MG63 (cell line): ENCODE measurements around the gene PDE12. TPM values are rescaled to one million over a fixed set of nuclear protein-coding genes. Genes with fewer than 3 reads are reported as not detected.
"Not testable (repeated sequence)": the region's sequence is repeated elsewhere in the genome, so short reads cannot be mapped to it uniquely, and the experiment has no call there.

Source experiments
- DNase-seq: peaks from one replicate; pipeline ENCODE4 v3.0.0-alpha.2; 2020
- H3K27me3 ChIP-seq: fragments of 250-450 bp; sonication (Bioruptor Pico); 2 replicates; pipeline ENCODE4 v1.5.1; 2020; ENCODE audit warnings: mild to moderate bottlenecking, moderate library complexity
- H3K36me3 ChIP-seq: fragments of 250-450 bp; sonication (Bioruptor Pico); 2 replicates; pipeline ENCODE4 v1.5.1; 2020; ENCODE audit warnings: mild to moderate bottlenecking, moderate library complexity
- H3K4me3 ChIP-seq: fragments of 250-450 bp; sonication (Bioruptor Pico); 2 replicates; pipeline ENCODE4 v1.5.1; 2020; ENCODE audit warnings: mild to moderate bottlenecking, moderate library complexity
- H3K9me3 ChIP-seq: fragments of 250-450 bp; sonication (Bioruptor Pico); 2 replicates; pipeline ENCODE4 v1.5.1; 2020; ENCODE audit warnings: mild to moderate bottlenecking, moderate library complexity
- total RNA-seq: library from RNA; depleted of rRNA; stranded (reverse); fragments of >200 nt; shearing (Covaris generic); gene quantifications from 2 replicates; pipeline ENCODE4 v1.2.3, GENCODE V29; 2014; ENCODE audit warnings: low replicate concordance

The PDE12 gene
- total RNA-seq, 1 experiment from 2014 or later: 4.0 TPM

DNA sequence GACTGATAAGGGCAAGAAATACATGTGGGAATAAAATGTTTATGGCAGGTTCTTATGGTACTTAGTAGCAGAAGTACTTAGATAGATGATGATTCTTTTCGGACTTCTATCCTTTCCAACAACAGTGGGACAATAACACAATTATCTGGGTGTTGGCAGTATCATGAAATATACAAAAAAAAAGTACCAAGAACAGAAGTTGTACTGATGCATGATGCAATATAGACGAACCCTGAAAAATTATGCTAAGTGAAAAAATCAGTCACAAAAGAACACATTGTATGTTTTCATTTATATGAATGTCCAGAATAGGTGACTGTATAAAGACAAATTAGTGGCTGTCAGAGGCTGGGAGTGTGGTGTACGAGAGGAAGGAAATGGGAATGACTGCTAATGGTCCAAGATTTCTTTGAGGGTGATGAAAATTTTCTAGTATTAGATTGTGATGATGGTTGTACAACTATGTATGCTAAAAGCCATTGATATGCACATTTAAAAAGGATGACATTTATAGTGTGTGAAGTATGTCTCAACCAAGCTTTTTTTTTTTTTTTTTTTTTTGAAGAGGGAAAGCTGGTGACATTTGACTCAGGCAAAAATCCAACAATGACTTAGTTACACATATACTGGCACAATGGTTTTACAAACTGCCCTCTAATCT, 20.0 kb downstream of the PDE12 start:
- H3K36me3 ChIP-seq: peaks cover 44% of the 10 kb centered on the region

DNA sequence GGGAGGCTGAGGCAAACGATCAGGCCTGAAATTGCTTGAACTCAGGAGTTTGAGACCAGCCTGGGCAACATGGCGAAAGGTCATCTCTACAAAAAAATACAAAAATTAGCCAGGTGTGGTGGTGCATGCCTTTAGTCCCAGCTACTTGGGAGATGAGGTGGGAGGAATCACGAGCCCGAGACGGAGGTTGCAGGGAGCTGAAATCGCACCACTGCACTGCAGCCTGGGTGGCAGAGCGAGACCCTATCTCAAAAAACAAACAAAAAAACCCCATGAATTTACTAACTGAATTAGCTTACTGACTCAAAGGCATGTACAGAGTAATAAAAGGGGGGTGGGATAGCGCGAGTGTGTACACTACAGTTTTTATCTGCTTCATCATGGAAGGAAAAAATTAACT, 21.7 kb downstream of the PDE12 start:
- no peak overlapping the region for H3K4me3 ChIP-seq
- no peaks in the 10 kb centered on the region for H3K27me3 ChIP-seq
- H3K9me3 ChIP-seq: no peaks in the 10 kb centered on the region
- peaks cover 41% of the 10 kb centered on the region for H3K36me3 ChIP-seq
- no peak for DNase-seq

More for the DNA sequence above, 20.0 kb downstream of the PDE12 start:
- no peaks in the 10 kb centered on the region for H3K9me3 ChIP-seq
- no peak for DNase-seq
- H3K27me3 ChIP-seq: no peaks in the 10 kb centered on the region
- no peak overlapping the region for H3K4me3 ChIP-seq

- Histone ChIP-seq H3K9me3 (no peaks in the 10 kb centered on the region), H3K36me3 (peaks cover 37% of the 10 kb centered on the region), H3K4me3 (no peak overlapping the region), H3K27me3 (no peaks in the 10 kb centered on the region)
- DNase-seq: no peak
Observed at GRCh38 chr3:57582474-57583168, 26.5 kb downstream of the PDE12 start.

GRCh38 chr3:57583544-57583943, 27.5 kb downstream of the PDE12 start:
- Histone ChIP-seq H3K4me3 (no peak overlapping the region), H3K36me3 (peaks cover 38% of the 10 kb centered on the region), H3K27me3 (no peaks in the 10 kb centered on the region), H3K9me3 (no peaks in the 10 kb centered on the region)
- no peak for DNase-seq

DNA sequence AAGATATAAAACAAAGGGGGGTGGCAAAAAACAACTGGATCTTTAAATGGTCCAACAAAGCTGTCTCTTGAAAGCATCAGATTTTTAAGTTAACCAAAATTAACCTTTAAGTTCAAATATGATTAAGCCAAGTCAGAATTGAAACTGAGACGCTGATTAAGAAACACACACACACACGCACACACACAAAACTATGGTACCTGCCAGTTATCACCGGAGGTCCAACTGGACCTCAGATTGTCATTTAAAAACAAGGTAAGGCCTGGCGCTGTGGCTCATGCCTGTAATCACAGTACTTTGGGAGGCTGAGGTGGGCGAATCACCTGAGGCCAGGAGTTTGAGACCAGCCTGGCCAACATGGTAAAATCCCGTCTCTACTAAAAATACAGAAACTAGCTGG, 30.7 kb downstream of the PDE12 start:
- Histone ChIP-seq H3K4me3 (no peak overlapping the region), H3K27me3 (no peaks in the 10 kb centered on the region), H3K36me3 (peaks cover 35% of the 10 kb centered on the region), H3K9me3 (no peaks in the 10 kb centered on the region)
- no peak for DNase-seq

- no peak for DNase-seq
- H3K36me3 ChIP-seq: peaks cover 32% of the 10 kb centered on the region
Observed at GRCh38 chr3:57587905-57588304, 31.8 kb downstream of the PDE12 start.

DNA sequence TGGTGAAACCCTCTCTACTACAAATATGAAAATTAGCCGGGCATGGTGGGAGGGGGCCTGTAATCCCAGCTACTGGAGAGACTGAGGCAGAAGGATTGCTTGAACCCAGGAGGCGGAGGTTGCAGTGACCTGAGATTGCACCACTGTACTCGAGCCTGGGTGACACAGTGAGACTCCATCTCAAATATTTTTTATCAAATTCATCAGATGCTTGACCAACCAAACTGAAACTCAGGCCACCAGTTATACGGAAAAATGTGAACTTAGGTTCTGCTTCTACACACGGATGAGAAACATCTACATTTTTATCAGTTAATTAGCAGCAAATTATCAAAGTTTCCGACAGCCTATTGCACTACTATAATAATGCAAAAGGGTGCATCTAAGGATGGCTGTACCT, 36.2 kb downstream of the PDE12 start:
- no peak overlapping the region for H3K4me3 ChIP-seq
- no peaks in the 10 kb centered on the region for H3K9me3 ChIP-seq
- H3K36me3 ChIP-seq: peaks cover 31% of the 10 kb centered on the region
- no peaks in the 10 kb centered on the region for H3K27me3 ChIP-seq
- DNase-seq: no peak

More at GRCh38 chr3:57587905-57588304, 31.8 kb downstream of the PDE12 start:
- H3K4me3 ChIP-seq: no peak overlapping the region
- no peaks in the 10 kb centered on the region for H3K27me3 ChIP-seq
- no peaks in the 10 kb centered on the region for H3K9me3 ChIP-seq

DNA sequence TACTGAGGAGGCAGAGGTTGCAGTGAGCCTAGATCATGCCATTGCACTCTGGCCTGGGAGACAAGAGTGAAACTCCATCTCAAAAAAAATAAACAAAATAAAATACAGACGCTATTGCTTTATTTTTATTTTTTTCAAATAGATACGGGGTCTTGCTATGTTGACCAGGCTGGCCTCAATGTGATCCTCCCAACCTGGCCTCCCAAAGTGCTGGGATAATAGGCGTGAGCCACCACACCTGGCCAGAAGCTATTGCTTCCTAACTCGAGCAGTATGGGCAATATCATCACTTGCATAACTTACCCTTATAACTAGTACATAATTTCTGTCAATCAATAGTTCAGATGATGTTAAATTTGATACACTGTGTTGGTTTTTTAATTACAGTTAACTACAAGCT, 38.1 kb downstream of the PDE12 start:
- H3K4me3 ChIP-seq: peak overlapping the region; percentile 98
- peaks cover 27% of the 10 kb centered on the region for H3K36me3 ChIP-seq
- H3K27me3 ChIP-seq: no peaks in the 10 kb centered on the region
- H3K9me3 ChIP-seq: no peaks in the 10 kb centered on the region
- no peak for DNase-seq

GRCh38 chr3:57594576-57594975, 38.5 kb downstream of the PDE12 start:
- no peak for DNase-seq
- Histone ChIP-seq H3K27me3 (no peaks in the 10 kb centered on the region), H3K4me3 (peak overlapping the region; percentile 98), H3K36me3 (peaks cover 23% of the 10 kb centered on the region), H3K9me3 (no peaks in the 10 kb centered on the region)

GRCh38 chr3:57596495-57597126, 40.5 kb downstream of the PDE12 start:
- H3K27me3 ChIP-seq: no peaks in the 10 kb centered on the region
- H3K9me3 ChIP-seq: no peaks in the 10 kb centered on the region
- peaks cover 19% of the 10 kb centered on the region for H3K36me3 ChIP-seq
- peak overlapping the region; percentile 98 for H3K4me3 ChIP-seq
- DNase-seq: peak; percentile 81

- Histone ChIP-seq H3K9me3 (no peaks in the 10 kb centered on the region), H3K4me3 (peak within 1 kb of the TSS; percentile 98), H3K27me3 (no peaks in the 10 kb centered on the region), H3K36me3 (peaks cover 19% of the 10 kb centered on the region)
- peak; percentile 98 for DNase-seq
Observed at GRCh38 chr3:57597127-57597923, 41.3 kb downstream of the PDE12 start, which contains the start of gene ARF4. ARF4 (minus strand) TSS chr3:57597344; CDS start chr3:57597140, 204 bp downstream.

DNA sequence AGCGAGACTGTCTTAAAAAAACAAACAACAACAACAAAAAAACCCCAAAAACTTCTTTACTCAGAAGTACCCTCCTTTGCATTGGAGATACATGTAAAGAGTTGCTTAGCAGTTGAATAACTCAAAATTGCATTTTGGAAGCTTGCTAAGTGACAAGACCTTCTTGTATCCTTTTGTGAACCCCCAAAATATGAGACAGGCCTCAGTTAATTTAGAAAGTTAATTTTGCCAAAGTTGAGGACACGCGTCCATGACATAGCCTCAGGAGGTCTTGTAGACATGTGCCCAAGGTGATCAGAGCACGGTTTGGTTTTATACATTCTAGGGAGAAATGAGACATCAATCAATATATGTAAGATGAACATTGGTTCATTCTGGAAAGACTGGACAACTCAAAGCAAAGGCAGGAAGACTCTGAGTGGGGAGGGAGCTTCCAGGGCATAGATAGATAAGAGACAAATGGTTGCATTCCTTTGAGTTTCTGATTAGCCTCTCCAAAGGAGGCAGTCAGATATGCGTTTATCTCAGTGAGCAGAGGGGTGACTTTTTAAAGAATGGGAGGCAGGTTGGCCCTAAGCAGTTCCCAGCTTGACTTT, 42.8 kb downstream of the PDE12 start:
- H3K9me3 ChIP-seq: no peaks in the 10 kb centered on the region
- H3K27me3 ChIP-seq: no peaks in the 10 kb centered on the region
- H3K4me3 ChIP-seq: peak overlapping the region; percentile 98
- DNase-seq: no peak
- peaks cover 11% of the 10 kb centered on the region; the same call in 1 of the 2 replicates for H3K36me3 ChIP-seq

- Histone ChIP-seq H3K36me3 (peaks cover 2% of the 10 kb centered on the region; the same call in 1 of the 2 replicates), H3K4me3 (no peak overlapping the region), H3K27me3 (no peaks in the 10 kb centered on the region), H3K9me3 (no peaks in the 10 kb centered on the region)
- no peak for DNase-seq
Observed at GRCh38 chr3:57600195-57600594, 44.1 kb downstream of the PDE12 start.

DNA sequence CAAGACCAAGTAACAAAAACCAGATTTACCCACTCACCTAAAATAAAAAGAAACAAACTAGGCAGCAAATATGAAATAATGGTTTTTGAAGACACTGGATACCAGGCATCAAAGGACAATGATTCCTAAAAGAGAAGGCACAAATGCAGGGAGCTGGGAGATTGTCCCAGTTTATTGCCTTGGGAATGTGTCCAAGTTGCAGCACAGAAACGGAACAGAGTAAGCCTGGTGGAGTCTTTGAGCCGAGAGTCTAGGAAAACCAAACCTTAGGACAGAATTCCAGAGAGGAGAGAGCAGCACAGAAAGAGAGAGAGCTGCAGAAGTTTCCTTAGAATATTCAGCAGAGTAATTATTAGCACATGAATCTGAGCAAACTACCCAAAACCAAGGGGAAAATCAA, 48.9 kb downstream of the PDE12 start:
- H3K27me3 ChIP-seq: no peaks in the 10 kb centered on the region
- H3K36me3 ChIP-seq: no peaks in the 10 kb centered on the region
- no peaks in the 10 kb centered on the region for H3K9me3 ChIP-seq
- no peak overlapping the region for H3K4me3 ChIP-seq
- no peak for DNase-seq

GRCh38 chr3:57605683-57606082, 49.6 kb downstream of the PDE12 start:
- DNase-seq: no peak
- Histone ChIP-seq H3K36me3 (no peaks in the 10 kb centered on the region), H3K4me3 (no peak overlapping the region), H3K9me3 (no peaks in the 10 kb centered on the region), H3K27me3 (no peaks in the 10 kb centered on the region)

GRCh38 chr3:57611870-57612269, 55.8 kb downstream of the PDE12 start:
- H3K9me3 ChIP-seq, H3K36me3 ChIP-seq, H3K4me3 ChIP-seq, DNase-seq, H3K27me3 ChIP-seq: not testable (repeated sequence)
